ENCODE measurements around the gene SNX12. TPM values are rescaled to one million over a fixed set of nuclear protein-coding genes. Genes with fewer than 3 reads are reported as not detected.

The SNX12 gene
- total RNA-seq = 45.4 TPM
- long read RNA-seq, partial matches to known transcripts = 0 of 10 reads
- long read RNA-seq, other reads (novel, unspliced or antisense) = 9 of 10 reads

DNA sequence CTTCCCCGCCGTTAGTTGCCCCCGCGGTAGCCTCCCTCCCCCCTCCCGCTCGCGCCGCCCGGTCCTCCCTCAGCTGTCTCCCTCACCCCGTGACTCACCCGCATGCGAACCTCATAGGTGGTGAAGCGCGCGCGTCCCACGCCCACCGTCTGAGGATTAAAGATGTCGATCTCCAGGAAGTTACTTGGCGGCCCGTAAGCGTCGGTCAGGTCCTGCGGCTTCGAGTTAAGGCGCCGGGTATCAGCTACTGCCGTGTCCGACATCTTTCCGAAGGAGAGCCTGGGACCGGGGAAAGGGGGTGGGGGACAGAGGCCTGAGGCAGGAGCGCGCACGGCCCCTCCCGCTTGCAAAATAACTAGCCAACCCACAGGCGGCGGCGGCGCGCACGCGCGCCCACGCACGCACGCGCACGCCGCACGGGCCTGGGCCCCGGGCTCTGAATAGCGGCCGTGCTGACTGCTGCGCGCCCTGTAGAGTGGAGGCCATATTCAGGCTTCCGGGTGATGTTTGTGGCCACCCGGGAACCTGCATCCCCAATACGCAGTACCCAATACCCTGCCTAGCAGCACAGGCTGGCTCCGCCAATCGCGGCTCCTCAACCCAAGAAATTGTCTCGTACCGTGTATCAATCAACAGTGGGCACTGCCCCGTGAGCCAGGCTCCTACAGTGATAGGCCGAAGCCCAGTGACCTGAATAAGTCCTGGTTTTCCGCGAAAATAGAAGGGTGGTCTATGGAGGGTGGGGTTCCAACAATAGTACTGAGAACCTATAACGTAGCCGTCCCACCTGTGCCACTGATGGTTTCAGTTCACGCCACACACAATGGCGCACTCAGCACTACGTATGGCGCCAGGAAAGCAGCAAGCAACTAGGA is at the start of gene SNX12:
Gene SNX12, minus strand, starts transcription at position 291 of the 875 bp plus-strand sequence. Its CDS starts 28 bp downstream, at position 263.
- intact Hi-C loops (cut with micrococcal nuclease) = no loop called here
- DNase-seq = peak; percentile 93
- ATAC-seq = peak; percentile 99

DNA sequence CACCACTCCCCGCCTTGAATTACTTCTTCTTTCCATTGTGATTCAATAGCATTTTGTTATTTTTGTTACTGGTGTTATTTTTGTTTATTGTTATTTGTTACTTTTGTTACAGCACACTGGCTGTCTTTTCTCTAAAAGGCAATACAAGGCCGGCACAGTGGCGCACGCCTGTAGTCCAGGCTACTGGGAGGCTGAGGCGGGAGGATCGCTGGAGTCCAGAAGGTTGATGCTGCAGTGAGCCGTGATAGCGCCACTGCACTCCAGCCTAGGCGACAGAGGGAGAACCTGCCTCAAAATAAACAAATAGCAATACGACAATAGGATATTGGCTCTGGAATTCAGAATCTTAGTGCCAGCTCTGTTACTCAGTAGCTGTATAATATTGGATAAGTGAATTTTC is 49.2 kb upstream of the SNX12 start:
- no peak for DNase-seq
- intact Hi-C loops (cut with micrococcal nuclease) = no loop called here
- ATAC-seq = no peak

DNA sequence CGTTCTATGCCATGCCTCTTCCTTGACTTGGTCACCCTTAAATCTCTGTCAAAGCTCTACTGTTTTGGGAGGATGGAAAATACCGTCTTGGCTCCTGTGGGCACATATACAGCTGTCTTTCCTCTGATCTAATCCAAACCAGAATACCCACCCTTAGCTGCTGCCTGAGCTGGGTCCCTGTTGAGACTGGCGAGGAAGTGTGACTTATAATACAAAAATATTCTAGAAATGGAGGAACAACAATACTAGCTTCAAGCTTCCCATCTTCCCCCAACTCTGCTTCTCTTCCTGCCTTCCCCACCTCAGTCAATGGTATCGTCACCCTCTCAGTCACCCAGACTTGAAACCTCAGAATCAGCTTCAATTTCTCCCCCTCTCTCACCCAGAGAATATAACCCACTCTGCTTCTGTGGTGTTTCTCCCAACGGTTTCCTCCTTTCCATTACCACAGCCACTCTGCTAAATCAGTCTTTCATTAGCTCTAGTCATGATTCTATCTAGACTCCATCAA is 43.8 kb upstream of the SNX12 start:
- DNase-seq = no peak
- no peak for ATAC-seq
- intact Hi-C loops (cut with micrococcal nuclease) = no loop called here

GRCh38 chrX:71111141-71111843 is 43.2 kb upstream of the SNX12 start, which contains the start of gene IL2RG:
Gene IL2RG (minus strand): TSS chrX:71111577. CDS start chrX:71111539, 38 bp downstream.
- ATAC-seq = no peak
- DNase-seq = no peak
- intact Hi-C loops (cut with micrococcal nuclease) = no loop called here

DNA sequence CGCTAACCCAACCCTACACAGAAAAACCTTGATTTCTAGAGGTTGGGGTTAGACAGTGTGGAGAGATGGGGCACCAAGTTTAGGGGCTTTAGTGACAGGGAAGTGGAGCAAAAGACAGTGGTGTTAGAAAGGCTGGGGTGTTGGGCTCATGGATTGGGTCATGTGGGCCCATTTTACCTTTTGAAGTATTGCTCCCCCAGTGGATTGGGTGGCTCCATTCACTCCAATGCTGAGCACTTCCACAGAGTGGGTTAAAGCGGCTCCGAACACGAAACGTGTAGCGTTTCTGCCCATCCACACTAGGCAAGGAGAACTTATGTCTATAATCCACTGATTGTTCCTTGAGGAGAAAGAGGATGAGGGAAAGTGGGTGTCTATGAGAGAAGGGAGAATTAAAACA is 40.9 kb upstream of the SNX12 start:
- intact Hi-C loops (cut with micrococcal nuclease) = no loop called here
- DNase-seq (no peak), ATAC-seq (no peak)

DNA sequence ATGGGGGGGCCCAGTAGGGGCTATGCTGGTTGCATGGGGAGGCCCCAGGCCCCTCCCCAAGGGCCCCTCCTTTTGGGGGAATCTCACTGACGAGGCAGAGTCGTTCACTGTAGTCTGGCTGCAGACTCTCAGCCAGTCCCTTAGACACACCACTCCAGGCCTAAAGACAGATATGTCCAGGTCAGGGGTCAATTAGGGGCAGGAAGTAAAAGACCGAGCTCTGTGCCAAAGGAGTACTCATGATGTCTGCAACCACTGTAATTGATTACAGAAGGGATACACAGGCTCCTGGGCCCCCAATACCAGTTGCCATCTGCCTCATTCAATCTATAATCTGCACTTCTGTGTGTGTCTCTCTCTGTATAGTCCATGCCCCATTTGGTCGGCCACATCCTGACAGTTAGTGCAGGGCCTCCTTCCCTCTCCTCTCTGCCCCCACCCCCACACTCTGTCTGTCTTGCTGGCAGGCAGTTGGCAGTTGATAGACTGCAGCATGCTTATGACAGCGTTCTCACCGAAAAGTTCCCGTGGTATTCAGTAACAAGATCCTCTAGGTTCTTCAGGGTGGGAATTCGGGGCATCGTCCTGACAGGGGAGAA is 39.7 kb upstream of the SNX12 start:
- DNase-seq = no peak
- ATAC-seq = peak; percentile 37
- intact Hi-C loops (cut with micrococcal nuclease) = no loop called here

- DNase-seq (no peak), ATAC-seq (no peak)
- intact Hi-C loops (cut with micrococcal nuclease) = no loop called here
These were observed 39.1 kb upstream of the SNX12 start for GRCh38 chrX:71107245-71107644.

DNA sequence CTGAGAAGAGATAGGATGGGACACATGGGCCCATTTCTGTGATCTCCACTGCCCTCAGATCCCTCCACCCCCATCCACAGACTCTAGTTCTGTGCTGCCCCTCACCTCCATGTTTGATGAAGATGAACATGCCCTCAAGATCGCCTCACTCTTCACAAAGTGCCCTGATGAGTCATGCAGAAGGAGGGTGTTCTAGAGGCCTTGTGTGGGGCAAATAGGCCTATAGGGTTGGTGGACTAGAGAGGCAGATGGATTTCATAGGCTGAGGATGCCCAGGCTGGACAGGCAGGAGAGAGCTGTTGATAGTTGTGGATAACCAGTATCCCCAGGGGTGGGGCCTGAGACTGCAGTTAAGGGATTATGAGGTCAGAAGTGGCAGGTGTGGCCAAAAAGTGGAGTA is 38.3 kb upstream of the SNX12 start, which contains the start of gene CXorf65:
Gene CXorf65, minus strand, starts transcription at position 314 of the 400 bp plus-strand sequence. Its CDS starts 184 bp downstream, at position 130.
- intact Hi-C loops (cut with micrococcal nuclease) = no loop called here

DNA sequence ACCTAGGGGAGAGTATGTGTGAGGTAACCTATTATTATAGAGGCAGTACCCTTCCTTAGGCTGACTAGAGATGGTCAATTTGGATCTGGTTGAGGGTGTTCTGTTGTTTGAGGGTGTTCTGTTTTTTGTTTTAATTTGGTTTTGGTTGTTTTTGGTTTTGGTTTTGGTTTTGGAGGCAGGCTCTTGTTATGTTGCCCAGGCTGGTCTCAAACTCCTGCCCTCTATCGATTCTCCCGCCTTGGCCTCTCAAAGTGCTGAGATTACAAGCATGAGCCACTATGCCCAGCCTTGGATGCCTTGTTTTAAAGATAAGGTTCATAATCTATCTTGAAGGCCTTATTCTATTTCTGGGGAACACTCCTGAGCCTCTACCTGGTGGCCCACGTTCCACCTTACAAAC is 37.5 kb upstream of the SNX12 start:
- intact Hi-C loops (cut with micrococcal nuclease) = no loop called here
- no peak for DNase-seq
- ATAC-seq = no peak

More for the DNA sequence above, 38.3 kb upstream of the SNX12 start, which contains the start of gene CXorf65:
- DNase-seq = no peak
- ATAC-seq = no peak

GRCh38 chrX:71103110-71103983 is 35.2 kb upstream of the SNX12 start:
- DNase-seq = no peak
- intact Hi-C loops (cut with micrococcal nuclease) = no loop called here
- ATAC-seq = peak; percentile 41

DNA sequence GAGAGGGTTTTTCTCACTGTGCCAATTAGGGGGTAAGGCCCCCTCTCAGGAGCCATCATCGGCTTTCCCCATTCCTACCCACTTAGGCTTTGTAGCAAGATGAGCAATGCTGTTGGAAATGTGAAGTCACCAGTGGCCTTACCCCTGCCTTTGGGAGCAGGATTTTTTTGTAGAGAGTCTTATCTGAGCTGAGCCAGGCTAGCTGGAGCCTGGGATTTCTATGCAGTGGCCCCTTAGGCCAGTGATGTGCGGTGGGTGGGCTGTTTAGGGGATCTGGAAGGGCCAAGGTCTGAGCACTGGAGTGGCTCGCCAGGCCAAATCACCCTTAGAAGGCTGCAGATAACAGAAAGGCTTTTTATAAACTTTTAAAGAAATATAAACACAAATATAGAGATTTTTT is 34.2 kb upstream of the SNX12 start:
- DNase-seq (no peak), ATAC-seq (no peak)
- intact Hi-C loops (cut with micrococcal nuclease) = no loop called here

DNA sequence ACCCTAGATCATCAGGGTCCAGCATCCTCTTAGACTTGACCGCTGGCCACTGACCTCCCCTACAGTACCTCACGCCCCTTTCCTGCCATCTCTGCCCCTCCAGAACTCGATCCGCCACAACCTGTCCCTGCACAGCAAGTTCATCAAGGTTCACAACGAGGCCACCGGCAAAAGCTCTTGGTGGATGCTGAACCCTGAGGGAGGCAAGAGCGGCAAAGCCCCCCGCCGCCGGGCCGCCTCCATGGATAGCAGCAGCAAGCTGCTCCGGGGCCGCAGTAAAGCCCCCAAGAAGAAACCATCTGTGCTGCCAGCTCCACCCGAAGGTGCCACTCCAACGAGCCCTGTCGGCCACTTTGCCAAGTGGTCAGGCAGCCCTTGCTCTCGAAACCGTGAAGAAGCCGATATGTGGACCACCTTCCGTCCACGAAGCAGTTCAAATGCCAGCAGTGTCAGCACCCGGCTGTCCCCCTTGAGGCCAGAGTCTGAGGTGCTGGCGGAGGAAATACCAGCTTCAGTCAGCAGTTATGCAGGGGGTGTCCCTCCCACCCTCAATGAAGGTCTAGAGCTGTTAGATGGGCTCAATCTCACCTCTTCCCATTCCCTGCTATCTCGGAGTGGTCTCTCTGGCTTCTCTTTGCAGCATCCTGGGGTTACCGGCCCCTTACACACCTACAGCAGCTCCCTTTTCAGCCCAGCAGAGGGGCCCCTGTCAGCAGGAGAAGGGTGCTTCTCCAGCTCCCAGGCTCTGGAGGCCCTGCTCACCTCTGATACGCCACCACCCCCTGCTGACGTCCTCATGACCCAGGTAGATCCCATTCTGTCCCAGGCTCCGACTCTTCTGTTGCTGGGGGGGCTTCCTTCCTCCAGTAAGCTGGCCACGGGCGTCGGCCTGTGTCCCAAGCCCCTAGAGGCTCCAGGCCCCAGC is 32.7 kb upstream of the SNX12 start:
- DNase-seq (no peak), ATAC-seq (no peak)

GRCh38 chrX:71099736-71100135 is 31.6 kb upstream of the SNX12 start:
- no peak for DNase-seq
- intact Hi-C loops (cut with micrococcal nuclease) = no loop called here
- ATAC-seq = no peak

More for the DNA sequence above, 32.7 kb upstream of the SNX12 start:
- intact Hi-C loops (cut with micrococcal nuclease) = no loop called here

- intact Hi-C loops (cut with micrococcal nuclease) = no loop called here
- ATAC-seq = no peak
- DNase-seq = no peak
These were observed 30.9 kb upstream of the SNX12 start for GRCh38 chrX:71098951-71099506.

DNA sequence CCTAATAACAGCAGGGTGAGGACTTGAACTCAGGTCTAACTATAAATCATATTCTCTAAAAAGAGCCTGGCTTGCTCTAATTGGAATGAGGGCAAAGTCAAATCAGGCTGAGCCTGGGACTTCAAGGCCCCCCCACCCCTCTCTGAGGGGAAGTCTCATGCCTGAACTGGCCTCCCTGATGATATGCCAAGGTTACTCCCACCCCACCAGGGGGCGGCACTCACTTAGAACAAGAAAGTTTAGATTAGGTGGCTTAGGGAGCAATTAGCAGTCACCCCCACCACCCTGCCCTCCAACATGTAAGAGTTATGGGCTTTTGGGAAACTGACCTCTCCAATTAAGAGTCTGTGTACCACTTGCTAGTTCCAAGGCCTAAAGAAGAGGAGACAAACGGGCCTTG is 30.2 kb upstream of the SNX12 start:
- ATAC-seq (peak; percentile 18), DNase-seq (peak; percentile 61)
- intact Hi-C loops (cut with micrococcal nuclease) = no loop called here

DNA sequence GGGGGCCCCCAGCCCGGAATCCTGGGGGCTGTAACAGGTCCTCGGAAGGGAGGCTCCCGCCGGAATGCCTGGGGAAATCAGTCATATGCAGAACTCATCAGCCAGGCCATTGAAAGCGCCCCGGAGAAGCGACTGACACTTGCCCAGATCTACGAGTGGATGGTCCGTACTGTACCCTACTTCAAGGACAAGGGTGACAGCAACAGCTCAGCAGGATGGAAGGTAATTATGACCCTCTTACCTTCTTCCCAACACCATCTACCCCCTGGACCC is 28.6 kb upstream of the SNX12 start:
- DNase-seq = no peak
- peak; percentile 6 for ATAC-seq
- intact Hi-C loops (cut with micrococcal nuclease) = no loop called here

DNA sequence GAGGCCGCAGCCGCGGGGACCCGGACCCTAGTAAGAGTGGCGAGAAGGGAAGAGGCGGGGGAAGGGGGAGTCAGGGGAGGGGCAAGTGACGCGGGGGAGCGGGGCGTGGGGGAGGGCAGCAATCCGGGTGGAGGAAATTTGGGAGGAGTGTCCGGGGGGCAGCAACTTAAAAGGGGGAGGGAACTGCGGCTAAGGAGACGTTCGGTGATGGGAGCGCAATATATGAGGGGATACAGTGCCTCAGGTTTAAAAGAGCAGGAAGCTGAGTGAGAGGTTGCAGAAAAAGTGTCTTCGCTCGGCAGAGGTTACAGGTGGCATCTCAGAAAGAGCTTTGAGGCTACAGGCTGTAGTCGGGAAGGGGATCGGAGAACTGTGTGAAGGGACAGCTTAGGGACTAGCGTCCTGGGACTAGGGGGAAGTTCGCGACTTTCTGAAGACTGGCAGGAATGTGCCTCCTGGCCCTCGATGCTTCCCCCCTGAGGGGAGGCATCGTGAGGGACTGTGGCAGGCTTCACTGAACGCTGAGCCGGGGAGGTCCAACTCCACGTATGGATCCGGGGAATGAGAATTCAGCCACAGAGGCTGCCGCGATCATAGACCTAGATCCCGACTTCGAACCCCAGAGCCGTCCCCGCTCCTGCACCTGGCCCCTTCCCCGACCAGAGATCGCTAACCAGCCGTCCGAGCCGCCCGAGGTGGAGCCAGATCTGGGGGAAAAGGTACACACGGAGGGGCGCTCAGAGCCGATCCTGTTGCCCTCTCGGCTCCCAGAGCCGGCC is 28.0 kb upstream of the SNX12 start:
- intact Hi-C loops (cut with micrococcal nuclease) = no loop called here
- DNase-seq (no peak), ATAC-seq (peak; percentile 92)
